ENCODE data around the gene NEURL1.
"Not testable (repeated sequence)": the region's sequence is repeated elsewhere in the genome, so short reads cannot be mapped to it uniquely, and the experiment has no call there.

Gene NEURL1

DNA sequence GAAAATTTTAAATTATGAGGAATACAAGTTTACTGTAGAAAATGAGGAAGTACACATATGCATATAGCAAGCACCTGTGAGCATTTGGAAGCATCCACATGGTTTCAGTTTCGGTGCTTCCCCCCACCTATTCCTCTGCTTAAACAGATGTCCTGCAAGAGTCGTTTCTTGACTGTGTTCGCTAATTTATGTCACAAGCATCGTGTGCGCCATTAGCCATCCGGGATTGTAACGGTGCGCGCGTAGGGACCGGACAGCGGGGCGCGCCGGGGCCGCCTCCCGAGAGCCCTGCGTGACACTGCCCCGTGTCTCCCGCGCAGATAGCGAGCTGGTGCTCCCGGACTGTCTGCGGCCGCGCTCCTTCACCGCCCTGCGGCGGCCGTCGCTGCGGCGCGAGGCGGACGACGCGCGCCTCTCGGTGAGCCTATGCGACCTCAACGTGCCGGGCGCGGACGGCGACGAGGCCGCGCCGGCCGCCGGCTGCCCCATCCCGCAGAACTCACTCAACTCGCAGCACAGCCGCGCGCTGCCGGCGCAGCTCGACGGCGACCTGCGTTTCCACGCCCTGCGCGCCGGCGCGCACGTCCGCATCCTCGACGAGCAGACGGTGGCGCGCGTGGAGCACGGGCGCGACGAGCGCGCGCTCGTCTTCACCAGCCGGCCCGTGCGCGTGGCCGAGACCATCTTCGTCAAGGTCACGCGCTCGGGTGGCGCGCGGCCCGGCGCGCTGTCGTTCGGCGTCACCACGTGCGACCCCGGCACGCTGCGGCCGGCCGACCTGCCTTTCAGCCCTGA is 90.9 kb downstream of the NEURL1 start:
- DNase-seq (ENCODE audit: low read depth in 2 of 2) = peak; percentile 48 to 60

DNA sequence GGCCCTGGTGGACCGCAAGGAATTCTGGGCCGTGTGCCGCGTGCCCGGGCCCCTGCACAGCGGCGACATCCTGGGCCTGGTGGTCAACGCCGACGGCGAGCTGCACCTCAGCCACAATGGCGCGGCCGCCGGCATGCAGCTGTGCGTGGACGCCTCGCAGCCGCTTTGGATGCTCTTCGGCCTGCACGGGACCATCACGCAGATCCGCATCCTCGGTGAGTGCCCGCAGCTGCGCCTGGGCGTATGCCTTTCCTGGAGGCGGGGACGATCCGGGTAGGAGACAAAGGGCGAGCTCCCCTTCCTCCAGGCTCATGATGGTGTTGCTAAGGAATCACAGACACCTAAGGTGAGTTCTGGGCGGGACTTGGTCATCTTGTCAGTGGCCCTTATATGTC is 91.5 kb downstream of the NEURL1 start:
- DNase-seq (ENCODE audit: low read depth in 2 of 2) = no peak

DNA sequence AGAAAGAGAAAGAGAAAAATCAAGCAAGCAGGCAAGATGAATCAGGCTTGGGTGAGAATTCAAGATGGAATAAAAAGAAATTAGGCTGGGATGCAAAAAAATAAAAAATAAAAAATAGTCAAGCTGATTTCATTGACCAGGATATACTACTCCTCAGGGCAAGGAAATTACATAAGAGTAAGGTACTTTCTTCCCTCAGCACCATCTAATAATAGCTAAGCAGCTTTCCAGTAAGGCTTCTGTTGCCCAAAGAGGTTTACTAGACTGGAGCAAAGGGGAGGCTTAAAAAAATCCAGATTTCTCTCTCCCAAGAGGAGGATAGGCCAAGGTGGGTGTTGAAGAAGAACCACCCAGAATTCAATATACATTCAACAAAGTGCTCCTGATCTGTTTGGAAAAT is 93.6 kb downstream of the NEURL1 start:
- DNase-seq (ENCODE audit: low read depth in 2 of 2) = no peak

GRCh38 chr10:103589074-103589630 is 95.6 kb downstream of the NEURL1 start:
- no peak for DNase-seq (ENCODE audit: low read depth in 2 of 2)

- no peak for DNase-seq (ENCODE audit: low read depth in 2 of 2)
Observed at GRCh38 chr10:103590060-103590459, 96.6 kb downstream of the NEURL1 start.

- no peak for DNase-seq (ENCODE audit: low read depth in 2 of 2)
Observed at GRCh38 chr10:103590744-103591291, 97.3 kb downstream of the NEURL1 start.

DNA sequence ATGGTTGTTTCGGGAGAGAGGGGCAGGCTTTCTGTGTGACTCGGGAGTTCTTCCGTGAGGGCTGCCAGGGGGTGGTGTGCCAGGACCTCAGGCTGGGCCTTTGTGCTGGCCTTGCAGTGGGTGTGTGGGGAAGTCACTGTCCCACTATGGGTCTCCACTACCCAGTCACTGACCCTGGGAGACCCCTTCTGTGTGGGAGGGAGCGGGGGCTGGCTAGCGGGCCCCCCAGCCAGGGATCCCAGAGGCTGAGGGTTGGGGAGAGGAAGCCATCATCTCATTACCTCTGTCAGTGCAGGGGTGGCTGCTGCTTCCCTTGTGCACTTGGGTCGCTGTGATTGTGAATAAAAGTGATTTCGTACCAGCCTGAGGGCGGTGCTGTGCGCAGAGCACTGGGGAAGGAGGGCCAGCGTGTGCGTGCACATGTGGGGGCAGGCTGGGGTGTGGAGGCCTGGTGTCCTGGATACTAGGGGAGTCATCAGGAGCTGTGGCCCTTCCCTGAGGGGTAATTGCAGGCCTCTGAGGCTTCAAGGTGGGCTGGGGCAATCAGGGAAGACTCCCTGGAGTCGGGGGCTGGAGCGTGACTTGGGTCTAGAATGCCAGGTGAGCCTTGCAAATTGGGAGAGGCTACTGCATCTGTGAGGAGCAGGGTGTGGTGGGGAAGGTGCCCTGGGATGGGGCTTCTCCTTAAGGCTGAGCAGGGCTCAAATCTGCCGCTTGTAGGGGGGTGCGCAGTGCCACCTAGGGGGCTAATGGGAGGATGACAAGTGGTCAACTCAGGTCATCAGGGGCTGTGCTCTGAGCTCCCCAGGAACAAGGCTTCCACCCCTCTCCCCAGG is 98.9 kb downstream of the NEURL1 start:
- peak; percentile 19 to 22 for DNase-seq (ENCODE audit: low read depth in 2 of 2)

- DNase-seq (ENCODE audit: low read depth in 2 of 2) = no peak
Observed at GRCh38 chr10:103593022-103593570, 99.6 kb downstream of the NEURL1 start.

DNA sequence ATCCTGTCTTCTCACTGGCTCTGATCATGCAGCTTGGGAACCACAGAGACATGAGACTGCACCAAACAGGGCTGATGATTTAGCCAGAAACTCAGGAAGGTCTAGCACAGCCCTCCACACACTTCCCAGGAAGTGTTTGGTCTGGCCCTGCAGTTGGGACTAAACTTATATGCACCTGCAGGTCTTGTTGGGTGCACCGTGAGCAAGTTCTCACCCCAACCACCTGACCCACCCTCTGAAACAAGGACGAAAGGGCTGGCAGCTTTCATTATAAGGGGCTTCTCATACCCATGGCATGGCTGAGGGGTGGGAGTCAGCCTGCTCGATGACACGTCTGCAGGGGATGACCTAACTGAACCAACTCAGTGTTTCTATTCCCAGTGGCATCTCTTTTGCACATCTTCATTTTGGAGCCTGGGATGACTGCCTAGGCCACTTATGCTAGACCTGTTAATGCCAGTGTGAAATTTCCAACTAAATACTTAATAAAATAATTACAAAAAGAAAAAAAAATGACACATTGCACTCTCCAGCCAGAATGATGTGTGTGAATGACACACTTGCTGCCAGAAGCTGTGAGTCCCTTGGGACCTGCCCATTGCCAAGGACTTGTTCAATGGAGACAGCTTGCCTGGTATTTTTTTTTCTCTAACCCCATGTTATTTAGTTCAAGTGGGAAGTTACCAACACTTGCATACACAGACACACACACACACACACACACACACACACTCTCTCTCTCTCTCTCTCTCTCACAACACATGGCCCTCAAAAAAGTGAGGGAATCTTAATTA is 102.6 kb downstream of the NEURL1 start:
- no peak for DNase-seq (ENCODE audit: low read depth in 2 of 2)

DNA sequence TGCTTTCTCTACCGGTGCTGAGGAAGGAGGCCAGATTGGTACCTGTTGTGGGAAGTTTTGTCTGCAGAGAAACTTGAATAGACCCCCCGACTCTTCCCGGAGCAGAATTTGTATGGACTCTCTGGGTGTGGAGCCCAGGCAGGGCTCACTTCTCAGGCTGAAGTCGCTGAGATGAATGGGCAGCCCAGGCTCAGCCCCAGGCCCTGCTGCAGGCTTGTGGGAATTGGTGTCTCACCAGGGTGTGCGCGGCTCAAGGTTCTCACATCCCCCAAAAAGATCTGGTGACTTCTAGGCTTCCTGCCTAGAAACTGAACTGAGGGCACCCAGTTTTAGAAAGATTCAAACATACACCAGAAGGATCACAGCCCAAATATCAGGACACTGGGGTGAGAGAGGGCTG is 103.5 kb downstream of the NEURL1 start:
- DNase-seq (ENCODE audit: low read depth in 2 of 2) = no peak

DNA sequence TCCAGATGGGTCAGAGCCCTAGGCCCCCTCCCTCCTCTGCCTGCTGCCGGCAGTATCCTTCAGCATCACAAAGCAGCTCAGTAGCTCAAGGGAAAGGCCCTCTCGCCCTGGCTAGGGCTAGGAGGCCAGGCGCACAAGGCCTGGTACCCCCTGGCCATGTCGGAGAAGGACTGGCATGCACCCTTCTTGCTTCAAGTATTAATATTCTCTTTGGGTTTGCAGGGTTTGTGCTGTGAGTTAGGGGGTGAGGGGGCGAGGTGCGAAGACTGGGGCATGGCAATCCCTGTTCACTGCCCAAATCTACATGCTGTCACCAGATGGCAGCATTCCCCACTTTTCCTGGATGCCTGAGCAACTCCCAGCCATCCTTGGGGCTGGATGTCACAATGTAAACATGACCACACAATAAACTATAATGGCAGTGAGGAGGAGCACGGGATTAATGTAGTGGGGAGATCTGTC is 105.2 kb downstream of the NEURL1 start:
- DNase-seq (ENCODE audit: low read depth in 2 of 2) = no peak

GRCh38 chr10:103599211-103599610 is 105.7 kb downstream of the NEURL1 start:
- DNase-seq (ENCODE audit: low read depth in 2 of 2) = no peak

DNA sequence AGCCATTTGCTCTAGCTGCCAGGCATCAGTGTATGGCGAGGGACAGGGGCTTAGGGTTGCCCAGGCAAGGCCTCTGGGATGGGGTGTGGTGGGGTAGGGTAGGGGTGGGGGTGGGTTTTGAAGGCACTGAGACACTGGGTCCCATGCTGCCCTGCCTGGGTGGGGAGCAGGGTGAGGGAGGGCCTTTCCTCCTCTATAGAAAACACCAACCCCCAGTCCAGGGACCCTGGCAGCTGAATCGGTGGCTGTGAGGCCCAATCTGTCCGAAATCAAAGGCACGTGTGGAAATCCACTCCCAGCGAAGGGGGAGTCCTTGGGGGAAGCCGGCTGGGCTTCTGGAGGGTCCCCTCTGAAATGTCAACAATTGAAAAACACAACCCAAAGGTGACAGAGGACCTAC is 106.4 kb downstream of the NEURL1 start:
- no peak for DNase-seq (ENCODE audit: low read depth in 2 of 2)

DNA sequence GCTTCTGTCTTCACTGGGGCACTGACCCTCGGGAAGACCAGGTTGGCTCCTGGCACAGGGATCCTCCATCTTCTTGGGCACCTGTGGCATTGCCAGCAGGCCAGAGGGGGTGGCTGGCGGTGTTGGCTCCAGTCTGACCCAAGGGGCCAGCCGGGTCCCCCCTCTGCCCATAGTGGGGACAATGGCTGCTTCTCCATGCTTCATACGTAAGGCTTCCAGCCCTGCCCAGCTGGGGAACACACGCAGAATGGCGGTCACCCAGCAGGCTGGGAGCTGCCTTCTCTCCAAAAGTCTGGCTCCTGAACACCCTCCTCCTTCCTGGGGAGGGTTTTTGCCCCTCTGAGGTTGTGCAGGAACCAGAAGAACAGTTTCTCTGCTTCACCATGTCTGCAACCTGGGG is 106.8 kb downstream of the NEURL1 start:
- no peak for DNase-seq (ENCODE audit: low read depth in 2 of 2)

DNA sequence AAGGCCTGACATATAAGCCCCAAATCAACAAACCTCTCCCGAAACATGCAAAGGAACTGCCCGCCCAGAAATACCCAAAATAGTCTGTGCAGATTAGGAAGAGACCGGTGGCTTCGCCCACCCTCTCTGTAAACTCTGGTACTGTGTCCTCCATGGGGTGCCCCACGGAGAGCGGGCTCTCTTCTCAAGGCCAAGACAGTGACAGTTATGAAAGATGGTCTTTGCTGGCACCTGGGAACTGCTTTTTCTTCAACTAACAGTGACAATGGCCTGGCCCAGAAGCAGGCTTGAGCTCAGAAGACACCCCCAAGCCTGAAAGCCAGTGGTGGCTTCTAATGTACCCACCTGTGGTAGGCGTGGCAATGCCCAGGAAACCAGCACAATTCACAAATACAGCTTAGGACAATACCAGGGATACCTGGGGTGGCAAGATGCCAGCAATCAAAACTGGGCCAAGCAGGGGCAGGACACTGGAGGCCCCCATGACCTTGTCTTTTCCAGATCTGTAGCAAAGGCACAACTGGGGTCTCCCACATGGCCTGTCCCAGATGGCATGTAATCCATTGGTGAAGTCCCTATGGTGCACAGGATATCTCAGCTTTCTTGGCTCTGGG is 107.6 kb downstream of the NEURL1 start:
- DNase-seq (ENCODE audit: low read depth in 2 of 2) = no peak

DNA sequence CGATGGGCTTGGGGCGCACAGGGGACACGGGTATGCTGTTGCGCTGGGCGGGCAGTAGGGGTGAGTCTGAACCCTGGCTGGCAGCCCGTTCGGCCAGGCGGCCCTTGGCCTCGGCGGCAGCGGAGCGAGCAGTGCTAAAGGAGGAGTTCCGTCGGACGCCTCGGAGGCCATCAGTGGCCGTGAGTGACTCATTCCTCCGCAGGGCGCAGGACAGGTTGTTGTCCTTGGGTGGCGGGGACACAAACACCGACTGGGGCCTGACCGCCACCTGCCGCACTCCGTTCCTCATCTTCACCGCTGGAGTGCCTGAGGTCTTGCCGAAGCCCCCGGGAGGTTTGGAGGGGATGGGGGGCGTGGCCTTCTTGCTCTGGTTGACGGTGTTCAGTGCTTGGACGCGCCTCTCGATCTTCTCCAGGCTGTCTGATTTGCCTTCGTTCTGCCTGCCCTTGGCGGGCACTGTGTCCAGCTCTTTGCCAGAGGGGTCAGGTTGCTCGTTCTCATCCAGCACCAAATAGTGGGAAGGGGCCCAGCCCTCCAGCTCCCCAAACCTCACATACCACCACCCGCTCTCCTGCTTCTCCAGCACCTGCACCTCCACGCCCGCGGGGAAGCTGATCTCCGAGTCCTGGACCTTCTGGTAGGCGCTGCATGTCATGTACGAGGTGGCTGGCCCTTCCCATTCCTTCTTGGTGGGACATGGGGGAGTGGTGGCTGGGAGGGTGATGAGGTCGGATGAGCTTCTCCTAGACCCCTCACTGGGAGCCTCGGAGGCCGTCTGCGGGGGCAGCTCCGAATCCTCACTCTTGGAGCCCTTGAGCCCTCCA is 108.7 kb downstream of the NEURL1 start:
- no peak for DNase-seq (ENCODE audit: low read depth in 2 of 2)

- no peak for DNase-seq (ENCODE audit: low read depth in 2 of 2)
Observed at GRCh38 chr10:103602852-103603155, 109.3 kb downstream of the NEURL1 start.

DNA sequence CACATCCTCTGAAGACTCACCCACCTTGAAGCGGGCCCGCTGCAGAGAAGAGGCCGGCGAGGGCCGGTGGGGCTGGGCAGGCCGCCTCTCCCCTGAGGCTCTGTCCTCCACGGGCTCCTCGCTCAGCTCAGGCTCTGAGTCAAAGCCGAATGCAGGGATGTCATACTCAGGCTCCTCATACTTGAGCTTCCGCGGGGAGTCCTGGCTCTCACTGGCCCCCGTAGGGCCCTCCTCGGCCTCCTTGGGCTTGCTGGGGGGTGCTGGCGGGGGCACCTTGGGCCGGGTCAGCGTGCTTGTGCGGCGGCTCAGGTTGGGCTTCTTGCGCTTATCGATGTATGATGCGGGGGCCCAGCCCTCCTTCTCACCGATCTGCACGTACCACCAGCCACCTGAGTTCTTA is 109.9 kb downstream of the NEURL1 start:
- no peak for DNase-seq (ENCODE audit: low read depth in 2 of 2)

DNA sequence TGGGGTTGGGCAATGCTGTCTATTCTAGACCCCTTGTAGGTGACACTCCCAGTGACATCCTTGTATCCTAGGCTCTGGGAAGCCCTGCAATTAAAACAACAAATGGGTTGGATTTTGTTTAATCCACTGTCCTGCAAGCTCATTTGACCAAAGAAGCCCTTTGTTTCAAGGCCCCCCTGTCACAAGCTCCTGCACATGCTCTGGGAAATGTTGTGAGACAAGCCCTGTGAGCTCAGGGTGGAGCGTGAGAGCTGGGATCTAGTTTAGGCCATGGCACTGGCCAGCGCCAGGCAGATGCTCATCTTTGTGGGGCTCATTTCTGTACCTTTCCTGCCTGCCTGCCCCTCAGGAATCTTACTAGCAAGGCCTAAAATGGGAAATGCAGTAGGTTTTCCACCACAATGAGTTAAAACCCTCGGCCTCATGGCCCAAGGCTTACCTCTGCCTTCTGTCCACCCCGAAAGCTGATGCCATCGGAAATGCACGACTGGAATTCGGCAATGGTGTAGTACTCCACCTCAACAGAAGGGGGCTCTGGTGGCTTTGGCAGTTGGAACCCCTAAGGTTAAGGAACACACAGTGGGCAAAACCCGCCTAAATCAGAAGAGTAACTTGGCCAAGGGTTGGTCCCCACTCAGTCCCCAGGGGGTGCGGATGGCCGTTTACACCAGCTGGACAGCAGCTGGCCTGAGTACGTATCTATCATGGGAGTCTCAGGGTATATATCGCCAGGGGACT is 112.0 kb downstream of the NEURL1 start:
- DNase-seq (ENCODE audit: low read depth in 2 of 2) = peak; percentile 14 to 15

DNA sequence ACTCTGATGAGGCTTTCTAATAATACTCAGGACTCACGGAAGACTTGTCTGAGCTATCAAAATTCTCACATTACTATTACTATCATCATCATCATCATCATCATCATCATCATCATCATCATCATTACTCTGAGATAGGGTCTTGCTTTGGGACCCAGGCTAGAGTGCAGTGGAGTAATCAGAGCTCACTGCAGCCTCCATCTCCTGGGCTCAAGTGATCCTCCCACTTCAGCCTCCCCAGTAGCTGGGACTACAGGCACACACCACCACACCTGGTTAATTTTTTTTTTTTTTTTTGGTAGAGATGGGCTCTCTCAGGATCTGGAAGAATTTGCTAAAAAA is 112.6 kb downstream of the NEURL1 start:
- not testable (repeated sequence) for DNase-seq (ENCODE audit: low read depth in 2 of 2)
